ENCODE data around the gene CLTRN. TPM values are rescaled to one million over a fixed set of nuclear protein-coding genes. Genes with fewer than 3 reads are reported as not detected.

Gene CLTRN
- total and polyA plus RNA-seq, 2 donors (not counting 1 experiment from before 2014, with no cell fraction given) = 0.42 to 0.46 TPM

DNA sequence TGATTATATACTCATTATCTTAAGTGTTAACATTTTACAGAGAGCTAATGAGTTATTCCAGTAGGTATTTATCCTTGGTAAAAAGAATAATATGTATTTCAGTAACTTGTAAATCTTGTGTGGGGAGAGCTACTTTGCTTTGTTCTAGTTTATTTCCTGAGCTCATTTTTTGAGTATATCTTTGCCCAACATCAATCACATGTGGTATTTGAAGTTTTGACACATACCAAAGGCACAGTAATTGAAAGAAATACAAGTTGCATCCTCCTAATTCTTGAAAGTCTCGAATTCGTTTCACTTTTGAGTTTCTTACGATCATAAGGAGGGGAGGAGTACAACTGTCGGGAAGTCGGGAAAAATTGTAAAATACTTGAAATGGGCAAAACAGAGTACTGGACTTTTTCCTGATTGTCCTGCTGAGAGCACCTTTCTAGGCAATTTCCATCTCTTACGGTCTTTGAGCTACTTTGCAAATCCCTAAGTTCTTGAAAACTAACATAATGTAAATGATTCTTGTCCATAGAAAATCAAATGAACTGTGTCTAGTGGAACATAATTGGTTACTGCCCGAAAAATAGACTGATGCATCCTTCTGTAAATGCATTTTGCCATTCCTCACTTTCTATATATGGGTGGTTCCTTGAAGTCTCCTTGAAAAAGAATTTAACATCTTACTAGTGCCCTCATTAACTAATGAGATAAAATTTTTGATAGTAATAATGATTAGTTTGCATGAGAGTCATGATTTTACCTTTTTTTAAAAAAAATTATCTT, 20.6 kb downstream of the CLTRN start:
- Histone ChIP-seq H3K4me2 (replicated peaks; ENCODE audit: low read depth, low read length, poor library complexity, severe bottlenecking) (no peak overlapping the region), H2AFZ (ENCODE audit: insufficient read depth, low read depth, low read length, poor library complexity, severe bottlenecking) (no peak overlapping the region), H3K9ac (ENCODE audit: low read length) (no peak overlapping the region), H3K4me3 (ENCODE audit: control extremely low read depth in 1 of 5, extremely low read depth in 1 of 5, insufficient read depth in 1 of 5, low read depth in 2 of 5, low read length in 4 of 5) (no peak overlapping the region), H3K9me3 (ENCODE audit: control extremely low read depth in 1 of 3, control insufficient read depth in 2 of 3, insufficient read depth in 1 of 3, low read length in 2 of 3) (no peaks in the 10 kb centered on the region), H3K79me2 (ENCODE audit: control insufficient read depth, insufficient read depth, low read length) (no peaks in the 10 kb centered on the region), H3K27me3 (replicated peaks in 1 of 4; ENCODE audit: control extremely low read depth in 1 of 4, control insufficient read depth in 3 of 4, insufficient read depth in 4 of 4, low read length in 3 of 4) (peaks cover 0 to 3% (median 0%) of the 10 kb centered on the region in 4 experiments), H3K36me3 (replicated peaks in 1 of 2; ENCODE audit: control extremely low read depth in 1 of 2, control insufficient read depth in 1 of 2, extremely low read depth in 1 of 2, insufficient read depth in 2 of 2, low read length in 1 of 2) (no peaks in the 10 kb centered on the region), H4K20me1 (ENCODE audit: control insufficient read depth, insufficient read depth, low read length, poor library complexity, severe bottlenecking) (no peaks in the 10 kb centered on the region), H3K27ac (ENCODE audit: low read length in 2 of 2) (no peak overlapping the region), H3K4me1 (ENCODE audit: control insufficient read depth in 2 of 2, insufficient read depth in 2 of 2, low read length in 2 of 2) (no peaks in the 10 kb centered on the region)
- ATAC-seq (ENCODE audit: low read depth) (no peak), DNase-seq (no peak)
- Mint-ChIP-seq H3K4me1 (no peaks in the 10 kb centered on the region), H3K4me3 (no peak overlapping the region), H3K27me3 (peaks cover 3% of the 10 kb centered on the region), H3K27ac (no peak overlapping the region), H3K9me3 (ENCODE audit: insufficient read depth) (no peaks in the 10 kb centered on the region)
- no CpG with 5 or more reads among the region's 7 CpGs for WGBS (ENCODE audit: insufficient coverage)
- intact Hi-C loops (cut with micrococcal nuclease) = no loop called here
- ChIA-PET POLR2A (no interaction called here), CTCF (no interaction called here)
- no peak for TF ChIP-seq CTCF (IDR thresholded peaks at IDR 0.05)
- TF ChIP-seq EZH2 (IDR thresholded peaks at IDR 0.05; ENCODE audit: borderline replicate concordance, insufficient read depth, low read depth, low read length, poor library complexity, severe bottlenecking) = no peak

DNA sequence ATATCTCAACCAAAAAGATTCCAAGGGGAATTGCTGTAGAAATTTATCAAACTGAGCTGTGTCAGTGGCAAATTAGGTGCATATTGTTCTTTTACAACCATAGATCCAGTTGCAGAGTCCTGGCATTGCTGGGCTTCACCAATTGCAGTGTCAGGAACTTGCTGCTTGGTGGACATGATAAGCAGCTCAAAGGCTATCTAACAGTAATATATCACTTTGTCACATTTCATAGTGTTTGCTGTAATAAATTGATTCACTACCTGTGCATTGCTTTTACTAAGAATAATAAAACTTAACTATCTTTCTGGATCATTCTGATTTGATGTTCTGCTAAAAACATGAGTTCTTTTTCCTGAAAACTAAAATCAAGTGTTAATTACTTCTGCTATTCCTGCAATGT, 33.0 kb downstream of the CLTRN start:
- POLR2A ChIA-PET = no interaction called here
- Histone ChIP-seq H3K4me2 (replicated peaks; ENCODE audit: low read depth, low read length, poor library complexity, severe bottlenecking) (no peak overlapping the region), H3K27ac (ENCODE audit: low read length in 2 of 2) (no peak overlapping the region), H3K9me3 (ENCODE audit: control extremely low read depth in 1 of 3, control insufficient read depth in 2 of 3, insufficient read depth in 1 of 3, low read length in 2 of 3) (no peaks in the 10 kb centered on the region), H4K20me1 (ENCODE audit: control insufficient read depth, insufficient read depth, low read length, poor library complexity, severe bottlenecking) (no peaks in the 10 kb centered on the region), H3K4me3 (ENCODE audit: control extremely low read depth in 1 of 5, extremely low read depth in 1 of 5, insufficient read depth in 1 of 5, low read depth in 2 of 5, low read length in 4 of 5) (no peak overlapping the region), H3K27me3 (replicated peaks in 1 of 4; ENCODE audit: control extremely low read depth in 1 of 4, control insufficient read depth in 3 of 4, insufficient read depth in 4 of 4, low read length in 3 of 4) (no peaks in the 10 kb centered on the region), H3K79me2 (ENCODE audit: control insufficient read depth, insufficient read depth, low read length) (no peaks in the 10 kb centered on the region), H3K9ac (ENCODE audit: low read length) (no peak overlapping the region), H3K4me1 (ENCODE audit: control insufficient read depth in 2 of 2, insufficient read depth in 2 of 2, low read length in 2 of 2) (no peaks in the 10 kb centered on the region), H3K36me3 (replicated peaks in 1 of 2; ENCODE audit: control extremely low read depth in 1 of 2, control insufficient read depth in 1 of 2, extremely low read depth in 1 of 2, insufficient read depth in 2 of 2, low read length in 1 of 2) (no peaks in the 10 kb centered on the region), H2AFZ (ENCODE audit: insufficient read depth, low read depth, low read length, poor library complexity, severe bottlenecking) (no peak overlapping the region)
- no peak for ATAC-seq (ENCODE audit: low read depth)
- no peak for TF ChIP-seq CTCF (IDR thresholded peaks at IDR 0.05)
- TF ChIP-seq EZH2 (IDR thresholded peaks at IDR 0.05; ENCODE audit: borderline replicate concordance, insufficient read depth, low read depth, low read length, poor library complexity, severe bottlenecking) = no peak
- CTCF ChIA-PET = no interaction called here
- intact Hi-C loops (cut with micrococcal nuclease) = no loop called here
- Mint-ChIP-seq H3K4me3 (no peak overlapping the region), H3K27ac (no peak overlapping the region), H3K9me3 (ENCODE audit: insufficient read depth) (no peaks in the 10 kb centered on the region), H3K27me3 (peaks cover 11% of the 10 kb centered on the region), H3K4me1 (no peaks in the 10 kb centered on the region)
- no peak for DNase-seq
